ENCODE measurements around the gene COX7C.
A peak's percentile ranks its signal among the peaks of the same experiment; 100 is the strongest.
"Not testable (repeated sequence)": the region's sequence is repeated elsewhere in the genome, so short reads cannot be mapped to it uniquely, and the experiment has no call there.

Gene COX7C

DNA sequence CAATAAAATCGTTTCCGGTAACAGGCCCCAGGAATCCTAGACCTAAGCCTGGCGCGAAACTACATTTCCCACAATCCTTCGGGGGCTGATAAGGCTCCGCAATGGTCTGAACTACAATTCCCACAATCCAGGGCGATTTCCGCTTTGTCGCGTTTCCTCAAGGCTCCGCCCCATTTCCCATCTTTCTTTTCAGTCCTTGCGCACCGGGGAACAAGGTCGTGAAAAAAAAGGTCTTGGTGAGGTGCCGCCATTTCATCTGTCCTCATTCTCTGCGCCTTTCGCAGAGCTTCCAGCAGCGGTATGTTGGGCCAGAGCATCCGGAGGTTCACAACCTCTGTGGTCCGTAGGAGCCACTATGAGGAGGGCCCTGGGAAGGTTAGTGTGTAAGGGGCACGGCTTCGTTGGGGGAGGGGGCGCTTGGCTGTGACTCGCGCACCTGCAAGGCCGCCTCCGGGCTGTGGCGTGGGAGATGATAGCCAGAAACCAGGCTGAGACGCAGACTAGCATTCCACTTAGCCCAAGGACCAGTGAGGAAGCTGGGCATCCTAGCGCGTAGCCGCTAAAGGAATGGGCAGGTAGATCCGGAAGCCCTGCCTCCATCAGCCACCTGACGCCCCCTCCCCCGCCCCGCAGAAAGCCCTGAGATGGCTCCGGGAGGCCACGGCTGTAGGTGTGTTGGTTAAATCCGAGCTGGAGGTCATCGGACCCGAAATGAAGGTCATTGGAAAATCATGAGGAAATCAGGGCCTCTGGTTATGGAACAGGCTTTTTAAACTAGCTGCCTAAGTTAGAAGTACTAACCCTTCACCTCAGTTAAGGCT is at the start of gene COX7C (continued):
- TF ChIP-seq SP7 (tag by site-specific recombination; IDR thresholded peaks at IDR 0.05) (0 out of 2 replicates have a peak, but pooled peaks have one; percentile 28), ZNF610 (tag by site-specific recombination; IDR thresholded peaks at IDR 0.05; ENCODE audit: borderline replicate concordance) (peak; percentile 16), ZFP37 (tag by site-specific recombination; IDR thresholded peaks at IDR 0.05) (no peak), GFI1B (tag by site-specific recombination; IDR thresholded peaks at IDR 0.05) (no peak), TSHZ1 (tag by site-specific recombination; IDR thresholded peaks at IDR 0.05; ENCODE audit: borderline replicate concordance) (no peak), ZBTB21 (tag by site-specific recombination; IDR thresholded peaks at IDR 0.05) (no peak), REST (tag by site-specific recombination; IDR thresholded peaks at IDR 0.05) (peak; percentile 41; the same call in 1 of the 2 replicates), ZNF624 (tag by site-specific recombination; IDR thresholded peaks at IDR 0.05) (no peak), ZNF560 (tag by site-specific recombination; IDR thresholded peaks at IDR 0.05; ENCODE audit: borderline replicate concordance) (no peak), ZEB2 (tag by site-specific recombination; IDR thresholded peaks at IDR 0.05) (peak; percentile 71), ZSCAN23 (tag by site-specific recombination; IDR thresholded peaks at IDR 0.05) (no peak), ZNF76 (tag by site-specific recombination; IDR thresholded peaks at IDR 0.05; ENCODE audit: borderline replicate concordance, low read depth) (peak; percentile 98), ZNF830 (tag by site-specific recombination; IDR thresholded peaks at IDR 0.05; ENCODE audit: low read depth) (no peak), BCL11B (tag by site-specific recombination; IDR thresholded peaks at IDR 0.05; ENCODE audit: low read depth) (no peak), HOXC10 (CRISPR knock-in tag; IDR thresholded peaks at IDR 0.05) (no peak), ZSCAN16 (tag by site-specific recombination; IDR thresholded peaks at IDR 0.05) (0 out of 2 replicates have a peak, but pooled peaks have one; percentile 32)

DNA sequence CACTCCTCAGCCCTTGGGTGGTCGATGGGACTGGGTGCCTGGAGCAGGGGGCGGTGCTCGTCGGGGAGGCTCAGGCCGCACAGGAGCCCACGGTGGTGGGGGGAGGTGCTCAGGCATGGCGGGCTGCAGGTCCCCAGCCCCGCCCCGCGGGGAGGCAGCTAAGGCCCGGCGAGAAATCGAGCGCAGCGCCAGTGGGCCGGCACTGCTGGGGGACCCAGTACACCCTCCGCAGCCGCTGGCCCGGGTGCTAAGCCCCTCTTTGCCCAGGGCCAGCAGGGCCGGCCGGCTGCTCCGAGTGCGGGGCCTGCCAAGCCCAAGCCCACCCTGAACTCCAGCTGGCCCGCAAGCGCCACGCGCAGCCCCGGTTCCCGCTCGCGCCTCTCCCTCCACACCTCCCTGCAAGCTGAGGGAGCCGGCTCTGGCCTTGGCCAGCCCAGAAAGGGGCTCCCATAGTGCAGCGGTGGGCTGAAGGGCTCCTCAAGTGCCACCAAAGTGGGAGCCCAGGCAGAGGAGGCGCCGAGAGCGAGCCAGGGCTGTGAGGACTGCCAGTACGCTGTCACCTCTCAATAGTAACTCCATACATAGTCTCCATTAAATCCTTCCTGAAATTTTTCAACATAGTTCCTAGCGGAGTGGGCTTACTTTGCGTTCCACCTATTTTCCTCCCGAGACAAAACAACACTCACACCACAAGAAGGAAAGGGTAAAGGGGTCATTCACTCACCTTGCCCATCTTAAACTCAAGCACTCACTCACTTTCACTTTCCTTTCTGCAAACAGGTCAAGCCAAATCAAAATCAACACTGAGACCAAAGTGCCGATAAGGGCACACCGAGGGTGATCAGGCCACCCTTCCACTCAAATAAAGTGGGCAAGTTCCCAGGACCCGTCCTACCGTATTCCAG is 48.0 kb upstream of the COX7C start:
- H3K9me3 ChIP-seq (ENCODE audit: control insufficient read depth, insufficient read depth, low read depth, low read length); H3K27ac ChIP-seq (ENCODE audit: extremely low read depth, low read depth, low read length); H3K4me3 ChIP-seq (ENCODE audit: low read depth, low read length); H3K36me3 ChIP-seq (ENCODE audit: control insufficient read depth in 2 of 2, insufficient read depth in 1 of 2, low read length in 2 of 2); H3K4me1 ChIP-seq (ENCODE audit: control insufficient read depth, insufficient read depth, low read length); CTCF ChIA-PET; POLR2A ChIA-PET: not testable (repeated sequence)
